HFFc6 (cell line): ENCODE data around the gene RHOBTB3. TPM values are rescaled to one million over a fixed set of nuclear protein-coding genes. Genes with fewer than 3 reads are reported as not detected.

ENCODE experiments used
- DNase-seq: peaks from one replicate; pipeline ENCODE4 v3.0.0-alpha.2; 2018
- H3K27ac Mint-ChIP-seq: 2 replicates; pipeline ENCODE4 v1.8.0; 2020; ENCODE audit warnings: mild to moderate bottlenecking, mixed read lengths
- H3K27me3 Mint-ChIP-seq: 2 replicates; pipeline ENCODE4 v1.8.0; 2021; ENCODE audit warnings: mild to moderate bottlenecking, moderate library complexity, mixed read lengths; ENCODE audit not compliant: insufficient read depth
- H3K36me3 Mint-ChIP-seq: 2 replicates; pipeline ENCODE4 v1.8.0; 2021; ENCODE audit warnings: low read depth, mixed read lengths
- H3K4me1 Mint-ChIP-seq: 2 replicates; pipeline ENCODE4 v1.8.0; 2020; ENCODE audit warnings: low read depth, mixed read lengths
- H3K4me3 Mint-ChIP-seq: 2 replicates; pipeline ENCODE4 v1.8.0; 2020; ENCODE audit warnings: mild to moderate bottlenecking, moderate library complexity, mixed read lengths
- H3K9me3 Mint-ChIP-seq: 2 replicates; pipeline ENCODE4 v1.8.0; 2020; ENCODE audit warnings: mild to moderate bottlenecking, mixed read lengths
- CTCF ChIP-seq: fragments of 200-600 bp; sonication (generic); IDR thresholded peaks from 2 replicates; pipeline ENCODE4 v1.5.0; 2021; ENCODE audit warnings: antibody characterized with exemption, mild to moderate bottlenecking
- total RNA-seq, 6 experiments: library from RNA; stranded (reverse); fragmentation: NEBNext Ultra II Directional; extraction: Animal tissue kit (Norgen Biotek cat#: 25700); gene quantifications; 2 replicates in 1 of 6; 3 replicates in 5 of 6; pipeline ENCODE4 v1.2.3, GENCODE V29; 2021

The RHOBTB3 gene
- total RNA-seq, 6 experiments from 2014 or later: 110 to 184 (median 160) TPM

DNA sequence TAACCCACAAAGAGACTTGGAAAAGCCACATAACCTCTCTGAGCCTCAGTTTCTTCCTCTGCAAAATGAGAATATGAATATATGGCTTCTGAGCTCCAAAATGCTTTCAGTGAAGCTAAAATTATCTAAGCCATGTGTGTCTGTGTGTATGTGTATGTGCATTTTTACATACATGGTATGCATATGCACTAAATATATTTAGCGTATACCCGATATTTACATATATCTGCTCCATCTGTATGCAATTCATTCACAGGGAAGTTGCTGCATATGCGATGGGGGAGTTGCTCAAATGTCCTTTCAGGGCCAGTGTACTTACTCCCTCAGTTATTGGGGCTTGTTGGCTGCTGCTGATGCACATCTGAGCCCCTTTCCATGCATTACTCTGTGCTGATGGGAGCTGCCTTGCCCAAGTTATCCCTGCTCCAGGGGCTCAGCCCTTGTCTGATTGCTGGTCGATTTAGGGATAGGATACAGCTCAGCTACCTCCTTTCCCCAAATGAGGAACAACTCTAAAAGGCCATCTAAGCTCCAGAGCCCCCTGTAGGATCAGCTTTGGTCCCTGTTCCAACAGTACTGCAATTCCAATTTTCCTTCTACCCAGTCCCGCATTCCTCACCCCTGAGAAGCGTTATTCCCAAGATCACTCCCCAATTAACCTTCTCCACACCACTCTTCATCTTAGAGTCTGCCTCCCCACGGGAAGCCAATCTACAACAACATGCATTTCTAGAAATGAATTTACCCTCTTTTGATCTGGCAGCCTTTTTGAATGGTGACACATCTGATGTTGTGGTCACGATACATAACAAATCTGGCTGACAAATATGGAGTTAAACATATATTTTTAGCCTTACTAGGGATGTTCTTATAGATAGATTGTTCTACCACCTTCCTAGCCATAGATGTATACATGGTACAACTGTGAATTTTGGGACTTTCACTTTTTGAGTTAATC lies 15.9 kb downstream of the RHOBTB3 start:
- no peak overlapping the region for H3K4me3 Mint-ChIP-seq
- H3K27me3 Mint-ChIP-seq: peaks cover 1% of the 10 kb centered on the region; the same call in 1 of the 2 replicates
- H3K27ac Mint-ChIP-seq: peak overlapping the region; percentile 31; the same call in 1 of the 2 replicates
- H3K4me1 Mint-ChIP-seq: peaks cover 33% of the 10 kb centered on the region
- no peaks in the 10 kb centered on the region for H3K9me3 Mint-ChIP-seq
- DNase-seq: no peak
- H3K36me3 Mint-ChIP-seq: peaks cover 63% of the 10 kb centered on the region
- TF ChIP-seq CTCF: no peak

GRCh38 chr5:95748133-95748532 lies 17.0 kb downstream of the RHOBTB3 start:
- Mint-ChIP-seq H3K4me3 (no peak overlapping the region), H3K27me3 (peaks cover 2% of the 10 kb centered on the region), H3K27ac (no peak overlapping the region), H3K4me1 (peaks cover 24% of the 10 kb centered on the region), H3K9me3 (no peaks in the 10 kb centered on the region), H3K36me3 (peaks cover 65% of the 10 kb centered on the region)
- TF ChIP-seq CTCF: no peak
- no peak for DNase-seq

GRCh38 chr5:95754545-95754944 lies 23.4 kb downstream of the RHOBTB3 start:
- Mint-ChIP-seq H3K36me3 (peaks cover 76% of the 10 kb centered on the region), H3K4me1 (peaks cover 30% of the 10 kb centered on the region), H3K9me3 (no peaks in the 10 kb centered on the region), H3K4me3 (no peak overlapping the region), H3K27ac (peak overlapping the region; percentile 14; the same call in 1 of the 2 replicates), H3K27me3 (peaks cover 2% of the 10 kb centered on the region)
- TF ChIP-seq CTCF: no peak
- no peak for DNase-seq

DNA sequence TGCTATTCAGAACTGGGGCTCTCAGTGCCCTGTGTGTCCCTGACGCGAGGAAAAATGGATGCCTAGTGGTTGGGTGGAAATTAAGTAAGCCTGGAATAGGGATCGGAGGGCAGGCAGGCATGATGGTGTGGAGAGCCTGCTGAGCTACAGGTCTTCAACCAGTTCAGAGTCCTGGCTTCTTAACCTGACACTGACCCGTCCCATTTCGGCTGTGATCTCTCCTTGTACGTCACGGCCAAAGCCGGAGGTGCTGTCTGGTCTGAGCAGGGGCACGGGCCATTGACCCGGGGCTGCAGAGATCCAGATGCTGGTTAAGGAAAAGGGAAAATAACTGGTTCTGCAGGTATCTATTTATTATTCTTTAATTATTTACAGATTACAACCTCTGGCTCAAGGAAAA lies 27.9 kb downstream of the RHOBTB3 start:
- H3K27me3 Mint-ChIP-seq: peaks cover 3% of the 10 kb centered on the region; the same call in 1 of the 2 replicates
- DNase-seq: no peak
- H3K27ac Mint-ChIP-seq: peak overlapping the region; percentile 84
- peaks cover 61% of the 10 kb centered on the region for H3K36me3 Mint-ChIP-seq
- no peak for TF ChIP-seq CTCF
- no peaks in the 10 kb centered on the region for H3K9me3 Mint-ChIP-seq
- H3K4me3 Mint-ChIP-seq: peak overlapping the region; percentile 54
- peaks cover 75% of the 10 kb centered on the region for H3K4me1 Mint-ChIP-seq

GRCh38 chr5:95759634-95760033 lies 28.5 kb downstream of the RHOBTB3 start:
- DNase-seq: peak; percentile 53
- H3K27me3 Mint-ChIP-seq: peaks cover 3% of the 10 kb centered on the region
- peaks cover 61% of the 10 kb centered on the region for H3K36me3 Mint-ChIP-seq
- H3K4me3 Mint-ChIP-seq: peak overlapping the region; percentile 54
- H3K4me1 Mint-ChIP-seq: peaks cover 81% of the 10 kb centered on the region
- H3K9me3 Mint-ChIP-seq: no peaks in the 10 kb centered on the region
- no peak for TF ChIP-seq CTCF
- peak overlapping the region; percentile 84 for H3K27ac Mint-ChIP-seq
